Neural progenitor cell (in vitro differentiated cells): ENCODE results near the gene CPT1B. TPM values are rescaled to one million over a fixed set of nuclear protein-coding genes. Genes with fewer than 3 reads are reported as not detected.

Experiments used
- DNase-seq: peaks from one replicate; pipeline ENCODE4 v3.0.0-alpha.2; 2016; ENCODE audit warnings: low spot score
- H2AFZ ChIP-seq: fragments of 200-600 bp; sonication (generic); replicated peaks from 2 replicates; pipeline ENCODE4 v1.6.1; 2016; ENCODE audit warnings: antibody characterized with exemption
- H3F3A ChIP-seq: fragments of 200-600 bp; sonication (generic); 2 replicates; pipeline ENCODE4 v1.6.1; 2016; ENCODE audit warnings: antibody characterized with exemption, low read depth
- H3K27ac ChIP-seq: fragments of 200-600 bp; sonication (generic); 2 replicates; pipeline ENCODE4 v1.5.1; 2016; ENCODE audit warnings: mild to moderate bottlenecking
- H3K27me3 ChIP-seq: fragments of 200-600 bp; sonication (generic); 2 replicates; pipeline ENCODE4 v1.6.1; 2016; ENCODE audit warnings: mild to moderate bottlenecking, moderate library complexity
- H3K36me3 ChIP-seq: fragments of 200-600 bp; sonication (generic); 2 replicates; pipeline ENCODE4 v1.5.1; 2016
- H3K4me1 ChIP-seq: fragments of 200-600 bp; sonication (generic); 2 replicates; pipeline ENCODE4 v1.6.1; 2016; ENCODE audit warnings: mixed run types
- H3K4me2 ChIP-seq: fragments of 200-600 bp; sonication (generic); 2 replicates; pipeline ENCODE4 v1.6.1; 2016
- H3K4me3 ChIP-seq: fragments of 200-600 bp; sonication (generic); 2 replicates; pipeline ENCODE4 v1.5.1; 2016
- H3K79me2 ChIP-seq: fragments of 200-600 bp; sonication (generic); 2 replicates; pipeline ENCODE4 v1.6.1; 2016; ENCODE audit warnings: low read depth
- H3K9ac ChIP-seq: fragments of 200-600 bp; sonication (generic); 2 replicates; pipeline ENCODE4 v1.6.1; 2016
- H3K9me3 ChIP-seq: fragments of 200-600 bp; sonication (generic); 2 replicates; pipeline ENCODE4 v1.5.1; 2016; ENCODE audit warnings: low read depth
- H4K20me1 ChIP-seq: fragments of 200-600 bp; sonication (generic); 2 replicates; pipeline ENCODE4 v1.6.1; 2016; ENCODE audit warnings: low read depth
- H3K27ac Mint-ChIP-seq: 3 replicates; pipeline ENCODE4 v1.8.0; 2021; ENCODE audit warnings: mixed read lengths
- H3K27me3 Mint-ChIP-seq: 2 replicates; pipeline ENCODE4 v1.8.0; 2022; ENCODE audit warnings: low read depth, mild to moderate bottlenecking, inconsistent platforms, moderate library complexity, mixed read lengths; ENCODE audit not compliant: insufficient read depth
- H3K36me3 Mint-ChIP-seq: 3 replicates; pipeline ENCODE4 v1.8.0; 2021; ENCODE audit warnings: mixed read lengths
- H3K4me1 Mint-ChIP-seq: 3 replicates; pipeline ENCODE4 v1.8.0; 2021; ENCODE audit warnings: mixed read lengths
- H3K4me3 Mint-ChIP-seq: 3 replicates; pipeline ENCODE4 v1.8.0; 2021; ENCODE audit warnings: mild to moderate bottlenecking, moderate library complexity, mixed read lengths
- H3K9me3 Mint-ChIP-seq: 3 replicates; pipeline ENCODE4 v1.8.0; 2020; ENCODE audit warnings: mixed read lengths
- CTCF ChIP-seq: fragments of 200-600 bp; sonication (generic); IDR thresholded peaks from 2 replicates; pipeline ENCODE4 v1.5.1; 2017; ENCODE audit warnings: antibody characterized with exemption, mild to moderate bottlenecking
- EZH2 ChIP-seq: fragments of 200-600 bp; sonication (generic); IDR thresholded peaks from 2 replicates; pipeline ENCODE4 v1.6.1; 2017; ENCODE audit warnings: antibody characterized with exemption, mild to moderate bottlenecking, moderate library complexity
- EZH2phosphoT487 ChIP-seq: fragments of 200-600 bp; sonication (generic); IDR thresholded peaks from 2 replicates; pipeline ENCODE4 v1.6.1; 2017; ENCODE audit warnings: antibody characterized with exemption
- total RNA-seq: library from RNA; depleted of rRNA; stranded (reverse); fragments of >200 nt; gene quantifications from 2 replicates; pipeline ENCODE4 v1.2.3, GENCODE V29; 2015; ENCODE audit warnings: low replicate concordance

Gene CPT1B
- total RNA-seq, 1 donor from 2014 or later, result 33.9 TPM

- Mint-ChIP-seq H3K4me3 (peak overlapping the region; percentile 83), H3K9me3 (peaks cover 2% of the 10 kb centered on the region), H3K36me3 (no peaks in the 10 kb centered on the region), H3K27ac (peak overlapping the region; percentile 18), H3K4me1 (peaks cover 25% of the 10 kb centered on the region), H3K27me3 (peaks cover 46% of the 10 kb centered on the region)
- peaks cover 31% of the 10 kb centered on the region for H4K20me1 ChIP-seq
- TF ChIP-seq EZH2phosphoT487, result no peak
- TF ChIP-seq EZH2, result no peak
- no peak for TF ChIP-seq CTCF
- peaks cover 62% of the 10 kb centered on the region for H3K27me3 ChIP-seq
- H3K27ac ChIP-seq, result no peak overlapping the region
- no peaks in the 10 kb centered on the region for H3K36me3 ChIP-seq
- no peaks in the 10 kb centered on the region for H3K9me3 ChIP-seq
- H3K4me1 ChIP-seq, result peaks cover 17% of the 10 kb centered on the region
- peak overlapping the region; percentile 66 for H3K4me3 ChIP-seq
- peak overlapping the region; percentile 91 for H3K4me2 ChIP-seq
- no peak for DNase-seq
- H3K9ac ChIP-seq, result no peak overlapping the region
- H3F3A ChIP-seq, result peaks cover 39% of the 10 kb centered on the region
- no peaks in the 10 kb centered on the region for H3K79me2 ChIP-seq
- H2AFZ ChIP-seq, result no peak overlapping the region
Observed at GRCh38 chr22:50532824-50533796, 45.1 kb downstream of the CPT1B start.

- peaks cover 44% of the 10 kb centered on the region for H3F3A ChIP-seq
- H3K79me2 ChIP-seq, result no peaks in the 10 kb centered on the region
- no peaks in the 10 kb centered on the region for H3K36me3 Mint-ChIP-seq
- H3K4me3 Mint-ChIP-seq, result peak overlapping the region; percentile 83
- H3K4me1 ChIP-seq, result peaks cover 17% of the 10 kb centered on the region
- H3K27me3 Mint-ChIP-seq, result peaks cover 50% of the 10 kb centered on the region
- TF ChIP-seq EZH2 (peak; percentile 68), EZH2phosphoT487 (peak; percentile 21), CTCF (no peak)
- DNase-seq, result peak; percentile 76
- H3K9ac ChIP-seq, result no peak overlapping the region
- H3K4me1 Mint-ChIP-seq, result peaks cover 27% of the 10 kb centered on the region
- H3K9me3 ChIP-seq, result no peaks in the 10 kb centered on the region
- H2AFZ ChIP-seq, result peak overlapping the region; percentile 73
- H3K27me3 ChIP-seq, result peaks cover 72% of the 10 kb centered on the region
- peaks cover 2% of the 10 kb centered on the region for H3K9me3 Mint-ChIP-seq
- H3K27ac Mint-ChIP-seq, result peak overlapping the region; percentile 18
- peak overlapping the region; percentile 91 for H3K4me2 ChIP-seq
- peaks cover 40% of the 10 kb centered on the region for H4K20me1 ChIP-seq
- H3K36me3 ChIP-seq, result no peaks in the 10 kb centered on the region
- H3K27ac ChIP-seq, result no peak overlapping the region
- H3K4me3 ChIP-seq, result peak overlapping the region; percentile 66
Observed at GRCh38 chr22:50531962-50532674, 46.1 kb downstream of the CPT1B start.

- H3K4me1 ChIP-seq, result peaks cover 20% of the 10 kb centered on the region
- H3K27ac ChIP-seq, result no peak overlapping the region
- Mint-ChIP-seq H3K4me3 (peak overlapping the region; percentile 80), H3K27me3 (peaks cover 55% of the 10 kb centered on the region), H3K4me1 (peaks cover 29% of the 10 kb centered on the region), H3K9me3 (peaks cover 2% of the 10 kb centered on the region), H3K27ac (no peak overlapping the region), H3K36me3 (no peaks in the 10 kb centered on the region)
- TF ChIP-seq EZH2 (peak; percentile 63), CTCF (no peak), EZH2phosphoT487 (no peak)
- peak overlapping the region; percentile 73 for H2AFZ ChIP-seq
- H3K4me2 ChIP-seq, result peak overlapping the region; percentile 91
- DNase-seq, result no peak
- H3K36me3 ChIP-seq, result no peaks in the 10 kb centered on the region
- H3K9me3 ChIP-seq, result no peaks in the 10 kb centered on the region
- no peaks in the 10 kb centered on the region for H3K79me2 ChIP-seq
- H3F3A ChIP-seq, result peaks cover 47% of the 10 kb centered on the region
- H3K4me3 ChIP-seq, result peak overlapping the region; percentile 66
- peaks cover 45% of the 10 kb centered on the region for H4K20me1 ChIP-seq
- H3K27me3 ChIP-seq, result peaks cover 78% of the 10 kb centered on the region
- no peak overlapping the region for H3K9ac ChIP-seq
Observed at GRCh38 chr22:50531546-50531961, 46.7 kb downstream of the CPT1B start.
